ENCODE data around the gene C3AR1. TPM values are rescaled to one million over a fixed set of nuclear protein-coding genes. Genes with fewer than 3 reads are reported as not detected.

C3AR1 gene
- total and polyA plus RNA-seq, 2 of the 13 experiments (the other 11 are each of a cell fraction or from before 2014, with no cell fraction given), result not detected

- TF ChIP-seq BRD4 (CRISPR knock-in tag; IDR thresholded peaks at IDR 0.05) (peak; percentile 55; the same call in 1 of the 2 replicates), YEATS2 (CRISPR knock-in tag; IDR thresholded peaks at IDR 0.05; ENCODE audit: borderline replicate concordance) (no peak; the same call in 1 of the 2 replicates), ZNF891 (CRISPR knock-in tag; IDR thresholded peaks at IDR 0.05) (peak; percentile 35; the same call in 1 of the 2 replicates), ZNF326 (CRISPR knock-in tag; IDR thresholded peaks at IDR 0.05; ENCODE audit: borderline replicate concordance) (no peak), MXI1 (IDR thresholded peaks at IDR 0.05; ENCODE audit: borderline replicate concordance, low read depth, low read length) (peak; percentile 52; the same call in 1 of the 3 replicates), ZNF709 (CRISPR knock-in tag; IDR thresholded peaks at IDR 0.05) (0 out of 2 replicates have a peak, but pooled peaks have one; percentile 48), ZFX (CRISPR knock-in tag; IDR thresholded peaks at IDR 0.05; ENCODE audit: low read depth) (peak; percentile 93), ZKSCAN5 (CRISPR knock-in tag; IDR thresholded peaks at IDR 0.05) (no peak), ZNF660 (CRISPR knock-in tag; IDR thresholded peaks at IDR 0.05; ENCODE audit: borderline replicate concordance, low read depth) (no peak), ATF7-NPFF (CRISPR knock-in tag; IDR thresholded peaks at IDR 0.05; ENCODE audit: low read depth) (0 out of 2 replicates have a peak, but pooled peaks have one; percentile 17), ZMAT3 (CRISPR knock-in tag; conservative IDR thresholded peaks at IDR 0.05) (peak; percentile 31; the same call in 1 of the 2 replicates), TCF12 (IDR thresholded peaks at IDR 0.05) (no peak), TCF12 (CRISPR knock-in tag; IDR thresholded peaks at IDR 0.05) (no peak), ZNF768 (CRISPR knock-in tag; IDR thresholded peaks at IDR 0.05) (no peak), ZNF687 (CRISPR knock-in tag; IDR thresholded peaks at IDR 0.05) (peak; percentile 82), LBX2 (CRISPR knock-in tag; IDR thresholded peaks at IDR 0.05; ENCODE audit: borderline replicate concordance) (no peak), ZHX1 (CRISPR knock-in tag; IDR thresholded peaks at IDR 0.05; ENCODE audit: low read depth) (no peak), BATF2 (CRISPR knock-in tag; IDR thresholded peaks at IDR 0.05) (no peak)
Measured at GRCh38 chr12:8032242-8033152, 33.7 kb downstream of the C3AR1 start, which contains the start of gene FOXJ2 (continued).

Measured in HepG2 (cell line).